ENCODE results near the gene NLGN2.
A peak's percentile ranks its signal among the peaks of the same experiment; 100 is the strongest.

NLGN2 gene

DNA sequence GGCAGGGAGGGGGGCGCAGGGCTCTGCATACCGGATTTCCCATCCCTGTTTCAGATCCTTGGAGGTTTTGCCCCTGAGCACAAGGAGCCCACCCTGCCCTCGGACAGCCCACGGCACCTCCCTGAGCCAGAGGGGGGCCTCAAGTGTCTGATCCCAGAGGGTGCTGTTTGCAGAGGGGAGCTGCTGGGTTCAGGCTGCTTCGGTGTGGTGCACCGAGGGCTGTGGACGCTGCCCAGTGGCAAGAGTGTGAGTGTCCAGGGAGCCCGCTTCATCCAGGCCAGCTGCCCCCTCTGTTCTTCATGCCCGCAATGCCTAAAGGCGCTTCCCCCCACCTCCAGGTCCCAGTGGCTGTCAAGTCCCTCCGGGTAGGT, 24.3 kb upstream of the NLGN2 start:
- Histone ChIP-seq H3K4me3 (no peak overlapping the region), H3K36me3 (replicated peaks) (no peaks in the 10 kb centered on the region), H3K27me3 (ENCODE audit: low read depth) (no peaks in the 10 kb centered on the region), H3K9me3 (peaks cover 3% of the 10 kb centered on the region; the same call in 1 of the 2 replicates), H3K4me1 (no peaks in the 10 kb centered on the region)
- DNase-seq (ENCODE audit: low spot score in 2 of 2), result no peak
- in situ Hi-C loops (cut with MboI; ENCODE audit: low sequenced_read_pairs), result no loop called here

DNA sequence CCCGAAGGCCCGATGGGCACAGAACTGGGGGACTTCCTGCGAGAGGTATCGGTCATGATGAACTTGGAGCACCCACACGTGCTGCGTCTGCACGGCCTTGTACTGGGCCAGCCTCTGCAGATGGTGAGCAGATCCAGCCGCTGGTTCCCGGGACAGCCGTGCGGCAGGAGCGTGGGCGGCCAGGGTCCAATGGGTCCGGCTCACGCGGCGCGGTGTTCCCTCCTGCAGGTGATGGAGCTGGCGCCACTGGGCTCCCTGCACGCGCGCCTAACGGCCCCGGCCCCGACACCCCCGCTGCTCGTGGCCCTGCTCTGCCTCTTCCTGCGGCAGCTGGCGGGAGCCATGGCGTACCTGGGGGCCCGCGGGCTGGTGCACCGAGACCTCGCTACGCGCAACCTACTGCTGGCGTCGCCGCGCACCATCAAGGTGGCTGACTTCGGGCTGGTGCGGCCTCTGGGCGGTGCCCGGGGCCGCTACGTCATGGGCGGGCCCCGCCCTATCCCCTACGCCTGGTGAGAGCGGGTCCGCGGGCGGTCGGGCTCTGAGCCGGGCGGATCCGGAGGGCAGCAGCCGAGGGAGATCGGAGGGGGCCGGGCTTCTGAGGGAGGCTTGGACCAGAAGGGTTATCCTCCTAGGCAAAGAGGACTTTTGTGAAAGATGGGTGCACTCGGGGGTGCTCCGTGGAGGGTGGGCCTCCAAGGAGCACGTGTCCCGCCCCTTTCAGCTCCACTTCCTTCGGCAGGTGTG, 23.7 kb upstream of the NLGN2 start:
- in situ Hi-C loops (cut with MboI; ENCODE audit: low sequenced_read_pairs), result no loop called here
- H3K4me3 ChIP-seq, result no peak overlapping the region

GRCh38 chr17:7384489-7385081, 23.1 kb upstream of the NLGN2 start:
- H3K4me3 ChIP-seq, result no peak overlapping the region
- H3K36me3 ChIP-seq (replicated peaks), result no peaks in the 10 kb centered on the region; the same call in 1 of the 2 replicates
- in situ Hi-C loops (cut with MboI; ENCODE audit: low sequenced_read_pairs), result no loop called here
- no peaks in the 10 kb centered on the region for H3K4me1 ChIP-seq
- H3K9me3 ChIP-seq, result no peaks in the 10 kb centered on the region
- no peak for DNase-seq (ENCODE audit: low spot score in 2 of 2)
- H3K27me3 ChIP-seq (ENCODE audit: low read depth), result no peaks in the 10 kb centered on the region

More for the DNA sequence above, 23.7 kb upstream of the NLGN2 start:
- Histone ChIP-seq H3K27me3 (ENCODE audit: low read depth) (no peaks in the 10 kb centered on the region), H3K36me3 (replicated peaks) (no peaks in the 10 kb centered on the region), H3K4me1 (no peaks in the 10 kb centered on the region), H3K9me3 (peaks cover 3% of the 10 kb centered on the region; the same call in 1 of the 2 replicates)
- no peak for DNase-seq (ENCODE audit: low spot score in 2 of 2)

DNA sequence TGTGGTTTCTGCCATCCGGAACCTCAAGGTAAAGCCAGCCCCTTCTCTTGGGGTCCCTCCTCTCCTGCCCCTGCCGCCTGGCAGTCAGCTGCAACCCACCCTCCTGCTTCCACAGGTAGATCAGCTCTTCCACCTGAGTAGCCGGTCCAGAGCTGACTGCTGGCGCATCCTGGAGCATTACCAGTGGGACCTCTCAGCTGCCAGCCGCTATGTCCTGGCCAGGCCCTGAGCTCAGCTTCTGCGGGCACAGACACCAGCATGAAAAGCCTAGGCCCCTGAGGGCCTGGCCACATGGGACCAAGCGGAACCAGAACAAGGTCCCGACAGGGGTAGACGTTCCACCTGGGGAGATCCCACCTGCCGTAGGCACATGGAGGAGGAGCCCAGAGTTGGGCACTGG, 18.8 kb upstream of the NLGN2 start:
- H3K36me3 ChIP-seq (replicated peaks), result no peaks in the 10 kb centered on the region; the same call in 1 of the 2 replicates

DNA sequence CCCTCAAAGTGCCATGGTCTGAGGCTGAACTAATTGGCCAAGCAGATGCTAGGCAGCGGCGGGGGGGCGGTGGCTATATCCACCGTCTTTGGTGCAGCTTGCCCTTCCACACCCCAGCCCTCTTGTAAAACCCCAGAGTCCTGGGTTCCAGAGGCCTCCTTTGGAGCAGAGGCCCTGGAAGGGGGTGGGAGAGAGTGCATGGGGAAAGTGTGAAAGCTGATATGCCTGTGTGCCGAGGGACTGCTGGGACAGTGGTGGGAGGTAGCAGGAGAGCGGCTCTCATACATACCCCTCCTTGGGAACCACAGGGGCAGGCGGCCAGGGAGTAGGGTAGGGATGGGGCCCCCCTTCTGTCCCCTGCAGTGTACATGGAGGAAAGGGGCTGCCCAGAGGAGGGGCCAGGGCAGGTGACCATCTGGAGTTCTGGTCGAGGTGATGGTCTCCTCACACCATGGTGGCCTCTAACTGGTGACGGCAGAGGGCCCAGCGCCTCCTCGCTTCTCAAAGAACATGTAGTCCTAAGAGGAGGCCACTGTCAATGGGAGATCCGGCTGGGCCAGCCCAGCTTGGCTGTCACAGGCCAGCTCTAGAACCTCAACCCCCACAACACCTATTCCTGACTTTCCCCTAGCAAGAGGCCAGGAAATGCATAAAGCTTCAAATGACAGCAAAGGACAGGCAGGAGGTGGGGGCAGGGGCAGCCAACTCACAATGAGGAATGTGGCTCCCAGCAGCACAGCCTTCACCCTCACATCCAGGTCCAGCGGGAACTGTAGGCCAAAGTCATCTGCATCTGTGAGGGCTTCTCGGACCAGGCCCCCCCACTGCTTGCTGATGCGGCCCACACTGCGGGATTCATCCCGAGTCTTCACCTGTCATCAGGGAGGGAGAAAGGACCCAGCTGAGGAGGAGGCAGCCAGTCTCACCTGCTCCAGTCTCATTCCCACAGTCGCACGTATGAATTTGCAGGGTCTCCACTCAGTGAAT, 17.4 kb upstream of the NLGN2 start:
- in situ Hi-C loops (cut with MboI; ENCODE audit: low sequenced_read_pairs), result no loop called here
- Histone ChIP-seq H3K9me3 (no peaks in the 10 kb centered on the region), H3K36me3 (replicated peaks) (no peaks in the 10 kb centered on the region; the same call in 1 of the 2 replicates), H3K4me1 (peaks cover 5% of the 10 kb centered on the region), H3K4me3 (no peak overlapping the region), H3K27me3 (ENCODE audit: low read depth) (no peaks in the 10 kb centered on the region)
- no peak for DNase-seq (ENCODE audit: low spot score in 2 of 2)

More for the DNA sequence above, 18.8 kb upstream of the NLGN2 start:
- Histone ChIP-seq H3K4me1 (no peaks in the 10 kb centered on the region; the same call in 1 of the 2 replicates), H3K9me3 (no peaks in the 10 kb centered on the region), H3K27me3 (ENCODE audit: low read depth) (no peaks in the 10 kb centered on the region), H3K4me3 (no peak overlapping the region)
- DNase-seq (ENCODE audit: low spot score in 2 of 2), result no peak
- in situ Hi-C loops (cut with MboI; ENCODE audit: low sequenced_read_pairs), result no loop called here

- peaks cover 6% of the 10 kb centered on the region for H3K4me1 ChIP-seq
- no peak for DNase-seq (ENCODE audit: low spot score in 2 of 2)
- H3K4me3 ChIP-seq, result no peak overlapping the region
- H3K27me3 ChIP-seq (ENCODE audit: low read depth), result no peaks in the 10 kb centered on the region
- in situ Hi-C loops (cut with MboI; ENCODE audit: low sequenced_read_pairs), result no loop called here
- no peaks in the 10 kb centered on the region; the same call in 1 of the 2 replicates for H3K36me3 ChIP-seq (replicated peaks)
- H3K9me3 ChIP-seq, result no peaks in the 10 kb centered on the region
Observed at GRCh38 chr17:7391307-7391706, 16.3 kb upstream of the NLGN2 start.

DNA sequence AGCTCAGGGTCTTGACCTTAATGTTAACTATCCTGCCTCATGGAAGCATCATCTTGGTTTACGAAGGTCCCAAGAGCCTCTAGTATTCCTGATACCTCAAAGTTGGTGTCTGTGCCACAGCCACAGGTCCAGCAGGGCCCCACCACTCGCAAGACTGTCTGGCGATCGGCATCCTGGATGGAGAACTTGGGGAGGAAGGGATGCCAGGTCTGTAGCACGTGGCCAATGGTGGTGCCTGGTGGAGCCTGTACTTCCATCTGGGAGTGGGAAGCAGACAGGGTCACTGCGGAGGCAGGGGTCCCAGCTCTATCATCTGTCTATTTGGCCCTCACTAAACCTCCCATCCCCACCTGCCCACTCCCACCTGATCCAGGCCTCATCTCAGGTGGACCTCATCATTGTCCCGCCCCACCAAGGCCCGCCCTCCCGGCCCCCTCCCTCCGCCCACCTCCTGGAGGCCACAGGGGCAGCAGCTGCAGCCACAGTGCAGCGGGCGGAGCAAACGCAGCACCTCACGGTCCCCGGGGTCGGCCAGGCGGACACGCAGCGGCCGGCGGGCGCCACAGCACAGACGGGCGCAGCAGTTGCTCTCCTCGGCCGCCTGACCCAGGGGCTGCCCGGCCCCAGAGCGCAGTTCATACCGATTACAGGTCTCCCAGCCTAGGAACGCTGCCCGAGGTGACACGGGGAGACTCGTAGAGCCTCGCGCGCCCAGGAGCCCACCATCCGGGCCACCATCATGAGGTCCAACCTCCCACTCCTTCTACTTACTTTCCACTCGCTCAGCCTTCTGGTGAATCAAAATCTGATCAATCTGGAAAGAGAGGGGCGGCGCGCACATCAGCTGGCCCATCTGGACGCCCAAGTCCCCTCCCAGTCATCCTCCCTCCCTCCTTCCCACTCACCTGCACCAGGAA, 14.7 kb upstream of the NLGN2 start:
- Histone ChIP-seq H3K36me3 (replicated peaks) (no peaks in the 10 kb centered on the region; the same call in 1 of the 2 replicates), H3K27me3 (ENCODE audit: low read depth) (no peaks in the 10 kb centered on the region), H3K4me1 (peaks cover 6% of the 10 kb centered on the region), H3K4me3 (peak overlapping the region; percentile 61), H3K9me3 (no peaks in the 10 kb centered on the region)
- DNase-seq (ENCODE audit: low spot score in 2 of 2), result no peak
- in situ Hi-C loops (cut with MboI; ENCODE audit: low sequenced_read_pairs), result no loop called here

DNA sequence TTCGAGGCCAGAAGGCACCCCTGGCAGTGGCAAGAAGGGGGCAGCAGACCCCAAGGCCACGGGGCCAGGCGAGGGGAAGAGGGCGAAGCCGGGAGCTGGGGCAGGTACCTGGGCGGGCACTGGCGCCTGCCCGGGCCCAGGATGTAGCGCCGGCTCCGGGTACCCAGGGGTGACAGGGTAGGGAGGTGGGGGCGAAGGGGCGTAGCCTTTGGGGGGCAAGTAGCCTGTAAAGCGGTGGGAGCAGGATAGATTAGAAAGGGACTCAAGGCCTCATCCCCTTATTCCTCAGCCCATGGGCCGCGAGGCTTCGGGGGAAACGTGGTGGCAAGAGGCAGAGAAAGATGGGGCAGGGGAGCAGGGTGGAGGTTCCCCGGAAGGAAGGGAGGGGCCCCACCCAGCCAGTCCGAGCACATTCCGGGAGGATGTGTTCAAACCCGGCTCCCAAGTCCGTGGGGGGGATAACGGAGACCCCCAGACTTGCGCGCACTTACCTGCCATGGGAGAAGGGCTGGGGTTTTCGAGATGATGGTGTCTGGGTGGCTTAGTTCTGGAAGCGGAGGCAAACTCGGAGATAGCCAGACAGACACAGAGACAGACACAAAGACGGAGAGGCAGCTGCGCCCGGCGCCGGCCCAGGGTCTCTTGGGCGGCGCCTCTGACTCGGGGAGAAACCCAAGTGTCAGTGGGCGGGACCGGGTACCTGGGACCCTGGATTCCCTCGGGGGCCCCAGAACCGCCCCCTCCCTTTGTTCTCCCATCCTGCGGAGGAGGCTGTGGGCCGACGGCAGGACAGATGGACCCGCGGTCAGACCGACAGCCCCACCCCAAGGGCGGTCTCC, 13.8 kb upstream of the NLGN2 start:
- Histone ChIP-seq H3K27me3 (ENCODE audit: low read depth) (no peaks in the 10 kb centered on the region), H3K9me3 (no peaks in the 10 kb centered on the region), H3K36me3 (replicated peaks) (no peaks in the 10 kb centered on the region; the same call in 1 of the 2 replicates), H3K4me1 (peaks cover 6% of the 10 kb centered on the region), H3K4me3 (peak overlapping the region; percentile 61)
- in situ Hi-C loops (cut with MboI; ENCODE audit: low sequenced_read_pairs), result no loop called here
- DNase-seq (ENCODE audit: low spot score in 2 of 2), result peak; percentile 56 to 79

DNA sequence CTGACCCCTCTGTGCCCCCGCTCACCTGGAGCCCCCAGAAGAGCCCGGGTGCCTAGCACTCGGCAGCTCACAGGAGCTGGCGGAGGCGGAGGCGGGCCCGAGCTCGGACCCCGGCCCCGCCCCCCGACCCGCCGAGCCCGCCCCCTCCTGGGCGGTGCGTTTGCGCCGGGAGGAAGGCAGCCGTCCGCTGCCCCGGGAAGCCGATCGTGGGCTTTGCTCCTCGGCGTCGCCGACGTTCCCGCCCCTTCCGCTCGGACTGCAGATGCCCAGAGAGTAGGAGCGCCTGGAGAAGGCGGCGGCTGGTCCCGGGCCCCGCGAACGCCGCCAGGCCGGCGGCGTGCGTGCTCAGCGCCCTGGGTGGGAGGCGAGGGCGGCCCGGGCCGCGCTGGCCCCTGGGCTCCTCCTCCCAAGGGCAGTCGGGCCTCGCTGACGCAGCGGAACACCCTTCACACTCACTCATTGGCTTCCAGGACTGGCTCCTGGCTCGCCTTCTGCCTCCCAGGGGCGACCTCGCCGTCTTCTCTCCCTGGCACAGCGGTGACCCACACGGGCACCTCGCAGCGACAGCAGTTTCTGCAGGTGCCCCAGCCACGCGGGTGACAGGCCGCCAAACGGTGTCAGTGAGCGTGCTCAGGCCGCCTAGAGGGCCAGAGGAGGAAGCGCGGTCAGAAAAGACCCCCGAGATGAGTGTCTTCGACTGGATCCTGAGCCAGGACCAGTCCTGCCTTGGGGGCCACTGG, 13.0 kb upstream of the NLGN2 start, which contains the start of gene PLSCR3:
TSS of gene PLSCR3 (minus strand) at position 74 of the 740 bp plus-strand sequence. CDS start 415 bp downstream, outside the sequence.
- H3K4me3 ChIP-seq, result peak within 1 kb of the TSS; percentile 61
- no peaks in the 10 kb centered on the region for H3K9me3 ChIP-seq
- H3K4me1 ChIP-seq, result peaks cover 6% of the 10 kb centered on the region
- in situ Hi-C loops (cut with MboI; ENCODE audit: low sequenced_read_pairs), result no loop called here
- H3K27me3 ChIP-seq (ENCODE audit: low read depth), result no peaks in the 10 kb centered on the region
- no peaks in the 10 kb centered on the region; the same call in 1 of the 2 replicates for H3K36me3 ChIP-seq (replicated peaks)
- peak; percentile 83 to 93 for DNase-seq (ENCODE audit: low spot score in 2 of 2)

GRCh38 chr17:7396147-7396546, 11.5 kb upstream of the NLGN2 start:
- no peak for DNase-seq (ENCODE audit: low spot score in 2 of 2)
- in situ Hi-C loops (cut with MboI; ENCODE audit: low sequenced_read_pairs), result no loop called here
- Histone ChIP-seq H3K36me3 (replicated peaks) (no peaks in the 10 kb centered on the region; the same call in 1 of the 2 replicates), H3K4me3 (no peak overlapping the region), H3K4me1 (peaks cover 6% of the 10 kb centered on the region), H3K9me3 (no peaks in the 10 kb centered on the region), H3K27me3 (ENCODE audit: low read depth) (no peaks in the 10 kb centered on the region)

GRCh38 chr17:7398612-7399011, 9.0 kb upstream of the NLGN2 start:
- H3K4me1 ChIP-seq, result peaks cover 13% of the 10 kb centered on the region
- H3K36me3 ChIP-seq (replicated peaks), result peaks cover 5% of the 10 kb centered on the region; the same call in 1 of the 2 replicates
- in situ Hi-C loops (cut with MboI; ENCODE audit: low sequenced_read_pairs), result no loop called here
- DNase-seq (ENCODE audit: low spot score in 2 of 2), result no peak
- no peaks in the 10 kb centered on the region for H3K9me3 ChIP-seq
- H3K4me3 ChIP-seq, result no peak overlapping the region
- no peaks in the 10 kb centered on the region for H3K27me3 ChIP-seq (ENCODE audit: low read depth)
